HG03460 (cell line): Measurements from ENCODE around the gene CBLIF.
"Not testable (repeated sequence)": the region's sequence is repeated elsewhere in the genome, so short reads cannot be mapped to it uniquely, and the experiment has no call there.

Experiments used
- ATAC-seq: cut with Tn5 transposase; IDR thresholded peaks from one replicate; pipeline ENCODE4 v1.9.1; 2021; ENCODE audit not compliant: unreplicated experiment

The CBLIF gene

DNA sequence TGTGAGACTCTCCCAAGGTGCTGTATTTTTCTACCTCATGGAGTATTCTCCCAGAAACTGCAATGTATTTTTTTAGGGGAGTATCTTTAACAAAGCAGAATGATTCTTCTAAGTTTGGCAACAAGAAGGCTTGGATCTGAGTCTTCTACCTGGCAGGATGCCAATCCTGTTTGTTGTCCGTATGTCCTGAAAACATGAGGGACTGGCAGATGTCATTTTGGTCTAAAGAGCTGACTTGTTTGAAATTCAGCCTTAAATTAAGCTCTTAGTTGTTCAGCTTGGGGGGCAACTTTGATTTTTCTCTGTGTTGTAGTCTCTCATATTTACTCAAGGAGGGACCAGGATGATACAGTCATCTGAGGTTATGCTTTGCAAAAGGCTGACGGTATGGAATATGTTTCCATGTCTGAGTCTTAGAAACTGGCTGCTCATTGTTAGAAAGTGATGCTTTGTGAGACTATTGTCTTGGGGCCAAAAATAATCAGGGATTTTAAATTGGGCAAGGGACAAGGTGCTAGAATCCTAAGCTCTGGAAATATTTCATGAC, 44.1 kb downstream of the CBLIF start:
- no peak for ATAC-seq

DNA sequence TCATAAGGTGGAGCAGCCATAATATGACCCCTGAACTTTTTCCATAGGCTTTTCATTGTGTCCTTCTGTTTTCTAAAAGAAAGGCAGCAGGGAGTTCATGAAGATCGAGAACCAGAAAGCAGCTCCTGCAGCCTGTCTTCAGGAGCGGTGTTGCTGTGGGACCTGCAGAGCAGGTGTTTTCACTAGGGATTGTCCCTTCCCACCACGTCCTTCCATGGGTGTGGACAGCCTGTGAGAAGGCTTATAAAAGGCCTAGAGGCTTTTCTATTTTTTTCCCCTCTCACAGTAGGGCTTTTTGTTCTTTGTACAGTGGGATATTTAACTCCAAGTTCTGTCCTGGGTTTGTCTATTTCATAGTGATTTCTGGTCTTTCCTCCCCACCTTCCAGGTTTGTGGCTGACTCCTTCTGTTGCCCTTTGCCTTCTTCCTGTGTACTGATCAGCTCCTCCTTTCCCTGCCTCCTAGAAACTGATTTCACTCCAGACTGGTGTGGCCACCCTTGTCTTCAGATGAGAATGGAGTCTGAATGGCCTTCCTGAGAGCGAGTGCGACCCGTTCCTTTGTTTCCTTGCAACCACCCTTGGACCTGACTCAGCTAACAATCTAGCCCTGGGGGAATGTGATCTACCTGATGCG, 44.8 kb downstream of the CBLIF start:
- ATAC-seq = no peak

- ATAC-seq = no peak
Observed at GRCh38 chr11:59794417-59794816, 50.9 kb downstream of the CBLIF start.

- no peak for ATAC-seq
Observed at GRCh38 chr11:59792507-59792906, 52.8 kb downstream of the CBLIF start.

GRCh38 chr11:59791639-59792038, 53.7 kb downstream of the CBLIF start:
- ATAC-seq = no peak

GRCh38 chr11:59787816-59788215, 57.5 kb downstream of the CBLIF start:
- ATAC-seq = no peak

DNA sequence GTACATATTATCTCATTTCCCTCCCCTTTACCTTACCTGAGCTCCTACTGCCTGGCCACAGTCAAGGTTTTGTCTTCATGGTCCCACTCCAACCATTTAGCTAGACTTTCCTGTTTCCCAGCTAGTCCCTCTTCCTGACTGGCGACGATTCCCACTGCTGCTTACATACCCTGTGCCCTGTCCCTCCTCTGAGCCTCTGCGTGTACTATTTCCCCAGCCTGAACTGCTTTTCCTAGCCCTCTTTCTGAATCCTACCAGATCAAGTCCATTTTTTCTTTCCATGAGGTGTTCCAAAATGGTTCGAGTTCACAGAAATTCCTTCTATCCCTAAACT, 58.1 kb downstream of the CBLIF start:
- ATAC-seq = no peak

DNA sequence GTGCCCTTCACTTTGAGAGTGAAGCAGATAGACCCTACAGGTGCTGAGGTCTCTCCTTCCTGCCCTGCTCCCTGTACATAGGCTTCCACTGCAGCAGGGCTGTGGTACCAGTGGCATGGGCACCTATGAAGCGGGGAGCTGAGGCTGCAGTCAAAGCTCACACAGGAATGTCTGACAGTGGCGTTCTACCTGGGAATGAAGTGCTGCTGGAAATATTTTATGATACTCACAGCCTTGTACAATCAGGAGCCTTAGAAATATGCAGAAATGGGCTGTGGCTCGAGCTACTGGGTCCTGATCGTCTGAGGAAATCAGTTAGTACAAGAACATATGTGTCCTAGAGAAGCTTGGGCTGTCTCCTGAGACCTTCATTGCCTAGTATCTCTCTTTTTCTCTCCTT, 59.5 kb downstream of the CBLIF start:
- ATAC-seq = no peak

GRCh38 chr11:59784441-59784840, 60.9 kb downstream of the CBLIF start:
- ATAC-seq = not testable (repeated sequence)

DNA sequence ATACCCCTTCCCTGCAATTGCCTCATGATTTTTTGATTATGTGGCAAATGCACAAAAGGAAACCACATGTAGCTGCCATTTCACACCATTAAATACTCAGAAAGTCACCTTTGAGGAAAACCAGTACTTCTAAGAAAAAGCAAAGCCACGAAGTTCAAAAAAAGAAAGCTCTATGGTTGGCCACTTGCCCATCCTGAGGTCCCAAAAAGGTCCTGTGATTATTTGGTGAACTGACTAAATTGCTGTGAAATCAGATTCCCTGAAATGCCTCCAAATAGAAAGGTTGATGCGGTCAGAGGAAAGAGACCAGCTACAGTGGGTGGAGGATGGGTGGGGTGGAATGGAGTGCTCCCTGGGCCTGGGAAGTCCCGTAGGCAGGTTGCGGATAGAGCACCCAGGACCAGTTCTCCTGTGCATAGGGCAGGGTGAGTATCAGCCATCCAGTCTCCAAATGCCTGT, 61.6 kb downstream of the CBLIF start:
- ATAC-seq = no peak

DNA sequence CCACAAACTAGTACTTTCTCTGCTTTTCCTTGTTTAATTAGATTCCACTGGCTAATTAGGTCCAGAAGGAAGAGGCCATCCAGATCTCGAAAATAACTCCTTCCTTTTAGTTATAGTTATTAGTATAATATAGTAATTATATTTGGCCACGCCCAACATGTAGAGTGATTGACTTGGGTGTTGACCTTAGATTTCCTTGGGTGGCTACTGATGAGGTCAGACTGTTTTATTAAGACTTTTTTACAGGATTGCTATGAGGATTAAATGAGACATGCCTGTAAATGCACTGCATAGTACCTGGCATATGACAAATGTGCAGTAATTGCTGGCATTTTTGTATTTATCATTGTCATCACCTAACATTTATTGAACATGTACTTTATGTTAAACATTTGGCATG, 63.2 kb downstream of the CBLIF start:
- no peak for ATAC-seq

GRCh38 chr11:59779487-59779886, 65.8 kb downstream of the CBLIF start:
- no peak for ATAC-seq
